ENCODE results near the gene PKMYT1.

The PKMYT1 gene

DNA sequence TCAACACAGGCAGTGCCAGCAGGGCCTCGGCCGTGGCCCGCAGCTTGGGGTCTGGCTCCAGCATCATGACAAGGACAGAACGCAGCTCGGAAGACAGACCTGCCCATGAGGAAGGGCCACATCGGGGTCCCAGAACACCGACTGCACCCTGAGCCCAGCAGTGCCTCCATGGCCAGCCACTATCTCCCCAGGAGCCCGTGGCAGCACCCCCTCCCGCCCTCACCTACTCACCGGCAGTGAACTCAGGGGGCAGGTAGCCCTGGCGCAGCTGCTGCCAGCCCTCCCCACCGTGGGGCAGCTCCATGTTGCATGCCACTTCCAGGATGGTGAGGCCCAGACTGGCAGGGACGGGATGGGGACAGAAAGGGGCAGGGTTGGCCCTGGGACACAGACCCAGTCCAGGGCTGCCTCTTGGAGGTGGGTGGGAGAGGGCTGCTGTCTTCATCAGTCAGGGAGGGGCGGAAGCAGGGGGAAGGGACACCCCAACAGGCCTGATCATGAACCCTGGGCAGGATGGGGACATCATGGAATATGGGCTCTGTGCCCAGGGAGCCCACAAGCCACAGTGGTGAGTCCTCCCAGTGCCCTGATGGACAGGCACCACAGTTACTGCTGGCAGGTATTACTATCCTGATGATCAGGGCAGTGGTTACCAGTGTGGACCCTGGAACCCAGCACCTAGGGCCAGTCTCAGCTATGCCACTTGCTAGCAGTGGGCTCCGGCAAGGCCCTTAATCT is 5.8 kb downstream of the PKMYT1 start:
- DNase-seq (ENCODE audit: low read depth in 1 of 2, low spot score in 1 of 2), result no peak

DNA sequence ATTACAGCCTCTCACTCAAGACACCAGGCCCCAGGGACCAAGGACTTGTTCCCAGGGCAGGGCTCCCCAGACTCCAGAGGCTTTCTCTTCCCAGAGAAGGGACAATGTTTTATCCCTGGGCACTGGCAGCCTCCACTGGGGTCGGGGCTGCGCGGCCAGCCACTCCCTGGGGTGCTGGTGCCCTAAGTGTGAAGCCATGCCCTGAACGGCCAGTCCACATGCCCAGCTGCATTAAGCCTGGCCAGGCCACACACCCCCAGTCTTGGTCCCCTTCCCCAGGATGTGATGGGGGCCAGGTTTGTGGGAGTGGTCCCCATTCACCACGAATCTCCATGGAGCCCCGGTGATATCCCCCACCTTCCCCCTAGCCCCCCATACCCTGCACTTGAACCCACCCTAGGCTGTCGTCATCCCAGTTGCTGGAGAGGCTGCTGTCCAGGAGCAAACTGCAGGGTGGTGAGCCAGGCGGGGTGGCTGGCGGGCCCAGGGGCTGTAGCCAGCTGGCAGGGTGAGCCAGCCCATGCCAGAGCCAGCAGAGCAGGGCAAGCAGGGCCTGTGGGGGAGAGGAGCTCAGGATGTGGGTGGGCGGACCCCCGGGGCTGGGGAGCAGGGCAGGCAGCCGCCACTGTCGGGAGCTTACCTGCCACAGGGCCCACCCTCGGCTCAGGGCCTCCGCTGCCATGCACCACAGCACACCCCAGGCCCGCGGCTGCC is 6.5 kb downstream of the PKMYT1 start:
- DNase-seq (ENCODE audit: low read depth in 1 of 2, low spot score in 1 of 2), result no peak

GRCh38 chr16:2973093-2973492 is 7.2 kb downstream of the PKMYT1 start:
- no peak for DNase-seq (ENCODE audit: low read depth in 1 of 2, low spot score in 1 of 2)

GRCh38 chr16:2971985-2972784 is 8.1 kb downstream of the PKMYT1 start:
- DNase-seq (ENCODE audit: low read depth in 1 of 2, low spot score in 1 of 2), result no peak

- DNase-seq (ENCODE audit: low read depth in 1 of 2, low spot score in 1 of 2), result no peak
These were observed 8.9 kb downstream of the PKMYT1 start for GRCh38 chr16:2971134-2971984.

- no peak for DNase-seq (ENCODE audit: low read depth in 1 of 2, low spot score in 1 of 2)
These were observed 9.7 kb downstream of the PKMYT1 start for GRCh38 chr16:2970563-2970962.

GRCh38 chr16:2969545-2970521 is 10.4 kb downstream of the PKMYT1 start:
- peak; percentile 20 to 59 for DNase-seq (ENCODE audit: low read depth in 1 of 2, low spot score in 1 of 2)

- peak; percentile 35 to 62 for DNase-seq (ENCODE audit: low read depth in 1 of 2, low spot score in 1 of 2)
These were observed 11.3 kb downstream of the PKMYT1 start, which contains the start of gene PAQR4 for GRCh38 chr16:2968738-2969544. TSS of gene PAQR4 (plus strand) at chr16:2969348. CDS start at chr16:2969675, 327 bp downstream.

- no peak for DNase-seq (ENCODE audit: low read depth in 1 of 2, low spot score in 1 of 2)
These were observed 11.9 kb downstream of the PKMYT1 start for GRCh38 chr16:2968368-2968737.

- no peak for DNase-seq (ENCODE audit: low read depth in 1 of 2, low spot score in 1 of 2)
These were observed 12.5 kb downstream of the PKMYT1 start for GRCh38 chr16:2967721-2968161.

DNA sequence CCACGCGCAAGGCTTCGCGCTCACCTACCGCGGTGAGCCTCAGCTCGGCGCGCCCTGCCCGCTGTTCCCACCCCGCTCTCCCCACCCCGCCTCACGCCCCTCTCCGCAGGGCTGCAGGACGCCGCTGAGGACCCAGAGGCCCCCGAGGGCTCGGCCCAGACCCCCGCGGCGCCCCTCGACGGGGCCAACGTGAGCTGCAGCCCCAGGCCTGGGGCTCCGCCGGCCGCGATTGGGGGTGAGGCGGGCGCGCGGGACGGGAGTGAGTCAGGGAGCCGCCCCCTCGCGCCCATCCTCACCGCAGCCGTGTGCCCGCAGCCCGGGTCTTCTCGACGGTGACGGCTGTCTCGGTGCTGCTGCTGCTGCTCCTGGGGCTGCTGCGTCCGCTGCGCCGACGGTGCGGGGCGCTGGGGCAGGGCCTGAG is 13.0 kb downstream of the PKMYT1 start:
- DNase-seq (ENCODE audit: low read depth in 1 of 2, low spot score in 1 of 2), result no peak

DNA sequence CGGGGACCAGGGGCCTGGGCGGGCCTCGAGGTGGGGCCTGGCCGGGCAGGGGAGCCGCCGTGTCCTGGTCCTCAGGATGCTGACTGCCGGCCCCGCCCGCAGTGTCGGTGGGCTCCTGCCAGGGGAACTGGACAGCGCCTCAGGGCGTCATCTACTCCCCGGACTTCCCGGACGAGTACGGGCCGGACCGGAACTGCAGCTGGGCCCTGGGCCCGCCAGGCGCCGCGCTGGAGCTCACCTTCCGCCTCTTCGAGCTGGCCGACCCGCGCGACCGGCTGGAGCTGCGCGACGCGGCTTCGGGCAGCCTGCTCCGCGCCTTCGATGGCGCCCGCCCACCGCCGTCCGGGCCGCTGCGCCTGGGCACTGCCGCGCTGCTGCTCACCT is 13.4 kb downstream of the PKMYT1 start:
- no peak for DNase-seq (ENCODE audit: low read depth in 1 of 2, low spot score in 1 of 2)

DNA sequence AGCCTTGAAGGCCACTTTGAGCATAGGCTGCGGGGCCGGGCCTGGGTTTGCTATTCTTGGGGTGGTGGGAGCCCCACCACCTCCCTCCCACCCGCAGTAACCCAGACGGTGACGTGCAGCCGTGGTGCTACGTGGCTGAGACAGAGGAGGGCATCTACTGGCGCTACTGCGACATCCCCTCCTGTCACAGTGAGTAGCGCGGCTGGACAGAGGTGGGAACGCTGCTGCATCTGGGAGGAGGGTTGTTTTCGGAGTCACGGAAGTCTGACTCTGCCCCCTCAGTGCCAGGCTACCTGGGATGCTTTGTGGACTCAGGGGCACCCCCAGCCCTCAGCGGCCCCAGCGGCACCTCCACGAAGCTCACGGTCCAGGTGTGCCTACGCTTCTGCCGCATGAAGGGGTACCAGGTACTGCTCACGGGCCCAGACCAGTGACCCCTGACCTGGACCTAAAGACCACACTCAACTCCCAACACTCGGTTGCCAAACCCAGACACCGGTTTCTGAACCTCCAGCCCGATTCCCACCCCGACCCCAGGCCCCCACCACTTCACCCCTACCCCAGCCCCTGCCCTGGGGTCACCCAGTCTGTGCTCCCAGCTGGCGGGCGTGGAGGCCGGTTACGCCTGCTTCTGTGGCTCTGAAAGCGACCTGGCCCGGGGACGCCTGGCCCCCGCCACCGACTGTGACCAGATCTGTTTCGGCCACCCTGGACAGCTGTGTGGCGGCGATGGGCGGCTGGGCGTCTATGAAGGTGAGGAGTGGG is 14.0 kb downstream of the PKMYT1 start:
- no peak for DNase-seq (ENCODE audit: low read depth in 1 of 2, low spot score in 1 of 2)

DNA sequence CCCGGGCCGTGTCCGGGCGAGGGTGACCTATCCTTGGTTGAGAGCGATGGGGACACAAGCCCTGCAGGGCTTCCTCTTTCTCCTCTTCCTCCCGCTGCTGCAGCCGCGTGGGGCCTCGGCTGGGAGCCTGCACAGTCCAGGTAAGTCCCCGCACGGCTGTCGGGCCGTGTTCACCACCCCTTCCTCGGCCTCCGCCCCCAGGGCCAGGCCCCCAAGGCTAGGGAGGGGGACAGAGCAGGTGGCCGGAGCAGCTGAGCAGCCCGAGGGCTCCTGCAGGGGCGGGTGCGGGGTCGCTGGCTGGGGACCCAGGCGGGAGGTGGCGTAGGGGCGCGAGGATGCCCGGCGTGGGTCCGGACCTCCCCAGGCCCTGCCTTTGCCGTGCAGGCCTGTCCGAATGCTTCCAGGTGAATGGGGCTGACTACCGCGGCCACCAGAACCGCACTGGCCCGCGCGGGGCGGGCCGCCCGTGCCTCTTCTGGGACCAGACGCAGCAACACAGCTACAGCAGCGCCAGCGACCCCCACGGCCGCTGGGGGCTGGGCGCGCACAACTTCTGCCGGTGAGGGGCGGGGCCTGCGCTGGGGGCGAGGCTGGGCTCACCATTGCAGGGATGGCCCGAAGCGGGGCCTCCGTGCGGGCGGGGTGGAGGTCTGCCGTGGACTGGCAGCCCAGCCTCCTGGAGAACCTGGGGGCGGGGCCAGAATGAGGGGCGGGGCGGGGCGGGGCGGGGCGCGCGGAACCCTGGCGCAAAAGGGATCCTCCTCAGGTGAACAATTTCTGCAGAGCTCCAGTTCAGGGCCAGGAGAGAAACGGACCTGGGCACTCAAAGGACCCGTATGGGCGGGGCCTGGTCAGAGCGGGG is 15.5 kb downstream of the PKMYT1 start:
- no peak for DNase-seq (ENCODE audit: low read depth in 1 of 2, low spot score in 1 of 2)

DNA sequence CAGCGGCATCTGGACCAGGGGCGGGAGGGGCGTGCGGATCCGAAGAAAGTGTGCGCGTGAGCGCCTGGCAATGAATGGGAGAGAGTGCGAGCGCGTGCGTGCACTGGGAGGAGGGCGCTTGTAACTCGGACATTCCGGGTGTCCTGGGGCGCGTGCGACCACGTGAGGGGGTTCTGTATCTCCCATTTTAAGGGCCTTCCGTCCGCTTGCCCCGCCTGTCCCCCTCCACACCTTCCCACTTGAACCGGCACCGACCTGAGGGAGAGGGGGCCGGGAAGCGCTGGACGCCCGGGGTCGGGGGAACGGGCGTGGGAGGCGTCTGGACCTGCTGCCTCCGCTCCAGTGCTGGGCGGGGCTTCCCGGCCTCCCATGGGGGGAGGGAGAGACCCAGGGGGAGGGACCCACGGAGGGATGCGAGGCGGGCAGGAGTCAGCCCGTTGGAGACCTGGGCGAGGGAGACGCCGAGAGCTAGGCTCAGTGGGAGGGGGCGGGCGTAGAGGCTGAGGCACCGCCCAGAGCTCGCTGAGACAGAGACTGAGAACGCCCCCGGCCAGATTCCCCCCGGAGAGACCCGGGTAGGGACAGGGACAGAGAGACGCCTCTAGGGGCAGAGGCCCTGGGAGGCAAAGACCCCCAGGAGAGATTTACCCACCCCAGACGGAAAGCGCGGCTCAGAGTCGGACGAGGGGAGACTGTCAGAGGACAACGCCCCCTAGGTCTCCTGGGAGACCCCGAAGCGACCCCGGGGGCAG is 16.3 kb downstream of the PKMYT1 start, which contains the start of gene KREMEN2:
TSS of gene KREMEN2 (plus strand) at position 553 of the 752 bp plus-strand sequence. CDS start 246 bp downstream, outside the sequence.
- no peak for DNase-seq (ENCODE audit: low read depth in 1 of 2, low spot score in 1 of 2)

DNA sequence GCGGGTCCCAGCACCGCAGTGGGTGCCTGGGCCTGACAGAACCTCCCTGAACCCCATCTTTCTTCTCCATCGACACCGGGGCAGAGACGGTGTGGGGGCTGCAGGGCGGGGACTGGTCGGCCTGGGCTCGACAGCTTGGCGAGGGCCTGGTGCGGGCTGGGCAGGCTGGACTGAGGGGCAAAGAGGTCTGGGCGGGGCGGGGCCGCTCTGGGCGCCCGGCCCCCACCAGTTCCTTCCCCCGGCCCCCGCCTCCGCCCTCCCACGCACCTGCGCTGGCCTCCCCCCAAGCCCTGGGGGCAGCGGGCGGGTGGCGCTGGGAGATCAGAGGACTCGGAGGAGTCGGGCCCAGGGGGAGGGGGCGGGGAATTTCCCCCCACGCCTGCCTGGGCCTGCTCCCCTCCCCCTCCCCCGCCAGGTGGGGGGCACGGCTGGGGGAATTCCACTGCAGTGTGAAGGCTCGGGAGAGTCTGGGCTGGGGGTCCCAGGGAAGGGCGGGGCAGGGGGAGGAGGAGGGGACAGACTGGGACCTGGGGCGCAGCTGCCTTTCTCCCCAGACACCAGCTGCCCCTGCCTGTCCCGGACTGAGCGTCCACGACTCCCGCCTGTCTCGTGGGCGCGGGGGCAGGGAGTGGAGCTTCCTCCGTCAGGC is 17.0 kb downstream of the PKMYT1 start:
- DNase-seq (ENCODE audit: low read depth in 1 of 2, low spot score in 1 of 2), result no peak
